ENCODE measurements around the gene GLRB.
"Not testable (repeated sequence)": the region's sequence is repeated elsewhere in the genome, so short reads cannot be mapped to it uniquely, and the experiment has no call there.

The GLRB gene

DNA sequence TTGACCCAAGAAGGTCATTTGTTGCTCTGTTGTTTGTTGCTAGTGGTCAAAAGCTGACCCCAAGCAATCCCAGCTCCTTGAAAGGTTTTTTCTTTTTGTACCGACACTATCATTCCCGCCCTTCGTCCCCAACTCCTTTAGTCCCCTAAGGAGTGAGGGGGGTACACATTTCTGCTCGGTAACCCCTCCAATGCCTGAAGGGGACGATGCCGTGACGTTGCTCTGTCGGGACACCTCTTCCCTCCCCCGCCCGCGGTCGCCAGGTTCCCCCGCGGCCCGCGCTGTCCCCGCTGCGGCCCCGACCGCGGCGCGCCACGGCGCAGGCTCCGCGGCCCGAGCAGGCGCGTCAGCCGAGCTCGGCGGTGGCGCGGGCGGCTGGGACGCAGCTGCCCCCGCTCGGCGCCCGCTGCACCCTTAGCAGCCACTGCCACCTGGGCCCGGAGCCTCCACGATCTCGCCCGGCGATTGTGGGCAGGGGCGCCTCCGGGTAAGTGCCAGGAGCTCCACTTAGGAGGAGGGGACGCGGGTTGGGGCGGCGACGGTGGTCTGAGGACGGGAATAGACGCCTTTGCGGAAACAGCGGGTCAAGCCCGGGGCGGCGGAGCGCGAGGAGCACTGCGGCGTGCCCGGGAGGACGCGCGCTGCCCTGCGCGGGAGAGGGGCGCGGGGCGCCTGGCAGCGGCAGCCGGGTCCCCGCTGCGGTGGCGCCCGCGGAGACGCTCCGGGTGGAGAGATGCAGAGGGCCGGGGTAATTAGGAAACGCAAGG is at the start of gene GLRB:
Gene GLRB, plus strand, starts transcription at position 340 of the 767 bp plus-strand sequence. CDS start 1,875 bp downstream, outside the sequence.
- DNase-seq: peak; percentile 35

DNA sequence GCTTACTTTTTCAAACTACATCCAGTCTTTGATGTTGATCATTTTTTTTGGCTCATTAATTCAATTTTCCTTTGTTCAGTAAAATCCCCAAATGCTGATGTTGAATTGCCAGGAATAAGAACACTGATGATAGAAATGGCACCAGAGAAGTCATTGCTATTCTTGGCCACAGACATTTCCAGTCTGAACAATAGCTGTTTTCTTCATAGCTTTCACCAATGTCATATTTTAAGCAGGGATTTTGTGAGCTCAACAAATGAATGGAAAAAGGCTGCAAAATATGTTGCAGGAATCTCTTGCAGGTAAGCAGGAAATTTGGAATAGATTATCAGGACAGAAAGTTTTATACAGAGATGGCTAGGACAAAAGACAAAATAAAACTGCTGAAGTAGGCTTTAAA is 40.5 kb upstream of the GLRB start:
- no peak for DNase-seq

DNA sequence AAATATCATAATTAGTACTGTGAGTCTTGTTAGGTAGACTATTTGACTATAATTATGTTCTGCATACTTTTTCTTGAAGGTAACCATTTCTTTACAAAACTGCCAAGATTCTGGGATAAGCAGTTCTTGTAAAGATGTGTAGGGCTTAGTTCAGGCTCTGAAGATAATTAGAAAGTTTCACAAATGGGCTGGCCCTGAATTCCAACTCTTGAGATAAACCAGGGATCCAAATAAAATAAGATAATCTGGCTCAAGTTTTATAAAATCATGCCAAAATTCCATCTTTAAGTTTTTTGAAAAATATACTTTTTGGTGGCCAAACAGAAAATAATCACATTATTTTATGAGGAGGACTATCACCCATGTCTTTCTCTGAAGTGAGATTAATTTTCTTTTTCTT is 35.5 kb upstream of the GLRB start:
- no peak for DNase-seq

DNA sequence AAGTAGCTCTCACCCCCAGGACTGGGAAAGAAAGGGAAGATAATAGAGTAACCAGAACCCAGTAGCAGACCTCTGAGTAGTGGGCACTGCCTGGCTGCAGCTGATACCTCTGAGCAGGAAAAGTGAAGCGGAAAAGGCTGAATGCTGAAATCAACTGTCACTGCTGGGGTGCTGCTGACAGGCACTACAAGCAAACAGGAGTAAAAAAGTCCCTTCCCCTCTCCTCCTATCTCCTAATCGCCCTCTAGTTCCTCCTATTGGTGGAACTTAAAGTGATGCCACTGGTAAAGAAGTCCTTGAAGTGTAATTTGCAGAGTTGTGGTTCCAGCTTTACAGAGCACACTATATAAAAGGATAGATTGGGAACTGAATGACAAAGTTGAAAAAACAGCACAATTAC is 32.8 kb upstream of the GLRB start:
- DNase-seq: peak; percentile 77

DNA sequence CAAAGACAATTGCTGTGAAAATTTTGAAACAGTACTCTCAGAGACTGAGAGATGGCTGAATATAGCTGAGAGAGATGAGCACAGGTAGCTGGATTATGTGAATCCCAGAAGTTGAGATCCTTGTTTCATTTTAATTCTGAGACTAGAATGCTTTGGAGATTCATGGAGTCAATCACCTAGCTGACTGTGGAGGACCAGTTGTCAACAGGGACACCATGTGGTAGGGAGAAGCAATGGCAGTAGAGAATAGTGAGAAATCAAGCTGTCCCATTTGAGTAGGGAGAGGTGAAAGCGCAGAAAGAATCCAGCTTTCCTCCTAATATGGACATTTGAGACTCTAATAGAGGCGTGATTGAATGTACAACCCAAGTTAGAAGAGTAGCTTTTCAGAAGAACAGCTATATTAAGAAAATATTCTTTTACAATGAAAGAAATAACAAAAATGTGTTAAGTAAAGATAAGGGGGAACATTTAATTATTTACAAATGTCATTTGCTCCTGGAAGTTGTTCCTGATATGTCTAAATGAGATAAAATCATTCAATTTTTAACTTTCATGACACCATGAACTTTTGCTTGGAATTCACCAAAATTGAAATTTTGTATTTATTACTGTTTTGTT is 30.3 kb upstream of the GLRB start:
- peak; percentile 83 for DNase-seq

DNA sequence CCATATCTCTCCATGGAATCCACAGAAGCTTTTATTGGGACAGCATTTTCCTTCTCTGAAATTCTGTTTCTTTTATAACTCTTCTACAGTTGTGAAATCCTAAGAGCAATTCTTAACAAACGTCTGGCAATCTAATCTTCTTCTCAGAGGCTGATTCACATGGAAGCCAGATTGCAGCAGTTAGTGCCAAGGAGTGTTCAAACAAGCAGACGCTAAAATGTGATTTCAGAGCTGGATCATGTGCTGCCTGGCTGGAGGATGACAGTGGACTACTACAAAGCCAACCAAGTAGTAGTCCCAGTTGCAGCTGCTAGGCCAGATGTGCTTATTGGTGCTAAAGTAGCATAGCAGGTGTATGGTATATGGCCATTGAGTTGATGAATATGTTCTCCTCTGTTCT is 27.7 kb upstream of the GLRB start:
- DNase-seq: no peak

DNA sequence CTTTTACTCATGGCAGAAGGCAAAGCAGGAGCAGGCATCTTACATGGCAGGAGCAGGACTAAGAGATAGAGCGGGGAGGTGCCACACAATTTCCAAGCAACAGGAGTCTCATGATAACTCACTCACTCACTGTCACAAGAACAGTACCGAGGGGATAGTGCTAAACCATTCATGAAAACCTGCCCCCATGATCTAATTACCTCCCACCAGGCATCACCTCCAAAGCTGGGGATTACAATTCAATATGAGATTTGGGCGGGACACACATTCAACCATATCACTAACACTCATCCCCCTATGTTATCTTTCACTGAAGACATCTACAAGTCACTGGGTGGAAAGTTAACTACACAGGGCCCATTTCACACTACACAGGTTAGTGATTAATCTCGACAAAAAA is 25.4 kb upstream of the GLRB start:
- no peak for DNase-seq

DNA sequence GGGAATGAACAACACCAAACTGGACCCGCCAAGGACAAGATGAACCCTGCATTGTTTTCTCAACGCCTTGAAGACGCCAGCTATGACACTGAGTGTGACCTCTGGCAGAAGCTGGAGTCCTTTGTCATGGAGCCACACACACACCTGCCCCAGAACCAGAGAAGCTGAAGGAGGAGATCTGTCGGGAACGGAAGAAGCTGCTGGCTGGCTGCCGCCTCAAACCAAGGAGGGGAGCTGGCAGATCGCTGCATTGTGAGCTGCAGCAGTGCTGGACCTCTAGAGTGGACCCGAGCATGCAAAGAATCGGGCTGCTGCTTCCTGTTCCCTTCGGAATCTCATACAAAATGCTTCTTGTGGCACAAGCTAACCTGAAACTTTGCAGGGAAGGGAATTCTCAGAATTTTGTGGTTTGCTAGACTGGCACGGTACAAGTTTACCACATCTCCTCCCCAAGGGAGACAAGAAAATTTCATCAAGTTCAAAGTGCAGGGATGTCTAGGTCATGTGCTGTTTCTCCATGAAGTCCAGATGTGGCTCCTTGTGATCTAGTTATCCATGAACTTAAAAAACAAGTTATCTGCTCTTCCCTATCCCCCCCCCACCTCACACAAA is 23.4 kb upstream of the GLRB start:
- DNase-seq: no peak

DNA sequence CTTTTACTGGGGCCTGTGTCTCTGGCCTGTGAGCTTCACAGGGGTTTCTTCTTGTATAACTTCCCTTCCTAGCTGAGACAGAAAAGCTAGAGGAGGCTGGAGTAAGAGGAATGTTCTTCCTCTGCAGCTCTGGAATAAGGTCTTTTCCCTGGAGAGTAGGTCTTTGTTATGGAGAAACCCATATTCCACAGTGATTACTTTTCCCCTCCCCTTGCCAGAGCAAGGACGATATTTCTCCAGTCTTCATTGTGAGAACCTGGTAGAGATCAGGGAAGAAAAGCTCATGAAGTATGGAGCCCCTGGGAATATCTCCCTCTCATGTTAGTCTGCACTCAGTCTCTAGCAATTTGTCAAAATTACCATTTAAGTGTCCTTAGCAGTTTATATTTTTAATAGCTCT is 18.7 kb upstream of the GLRB start:
- DNase-seq: no peak

DNA sequence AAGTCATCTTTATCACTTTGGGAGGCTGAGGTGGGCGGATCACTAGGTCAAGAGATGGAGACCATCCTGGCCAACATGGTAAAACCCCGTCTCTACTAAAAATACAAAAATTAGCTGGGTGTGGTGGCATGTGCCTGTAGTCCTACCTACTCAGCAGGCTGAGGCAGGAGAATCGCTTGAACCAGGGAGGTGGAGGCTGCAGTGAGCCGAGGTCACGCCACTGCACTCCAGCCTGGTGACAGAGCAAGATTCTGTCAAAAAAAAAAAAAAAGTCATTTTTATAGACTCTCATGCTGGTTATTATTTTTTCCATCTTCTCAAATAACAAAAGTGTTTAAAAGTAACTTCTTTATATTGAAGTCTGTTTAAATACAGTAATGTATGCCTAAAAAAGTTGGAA is 17.1 kb upstream of the GLRB start:
- not testable (repeated sequence) for DNase-seq

DNA sequence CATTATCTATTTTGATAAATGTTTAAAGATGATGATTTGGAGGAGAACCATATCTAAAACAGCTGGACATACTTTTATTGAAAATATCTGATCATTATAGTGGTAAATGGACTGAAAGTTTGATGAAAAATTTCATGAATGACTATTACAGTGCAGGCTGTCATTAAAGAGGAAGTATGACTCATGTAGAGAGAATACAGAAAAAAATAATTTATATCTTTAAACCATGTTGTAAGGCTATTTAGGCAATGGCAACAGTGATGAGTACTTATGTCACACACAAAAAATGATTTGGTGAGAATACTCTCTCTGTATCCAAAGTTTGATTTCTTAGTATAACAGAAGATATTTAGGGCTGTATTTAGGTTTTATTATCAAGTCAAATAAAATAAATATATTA is 3.9 kb upstream of the GLRB start:
- DNase-seq: peak; percentile 5

DNA sequence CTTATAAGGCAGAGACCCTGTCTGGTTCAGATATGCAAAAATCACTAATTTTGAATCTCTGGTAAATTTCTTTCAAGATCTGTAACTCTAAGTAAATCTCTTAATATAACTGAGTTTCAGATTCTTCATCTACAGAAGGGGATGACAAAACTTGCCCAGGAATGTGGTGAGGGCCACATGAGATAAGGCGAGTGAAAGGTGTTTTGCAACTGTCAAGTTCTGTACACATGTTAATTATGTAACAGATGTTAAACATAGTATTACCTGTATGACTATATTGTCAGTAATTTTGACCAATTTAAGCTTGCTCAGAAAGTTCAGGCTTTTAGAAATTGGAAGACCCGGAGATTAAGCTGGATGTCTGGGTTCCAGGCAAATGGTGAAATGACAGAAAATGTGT is 549 bp upstream of the GLRB start:
- peak; percentile 10 for DNase-seq

DNA sequence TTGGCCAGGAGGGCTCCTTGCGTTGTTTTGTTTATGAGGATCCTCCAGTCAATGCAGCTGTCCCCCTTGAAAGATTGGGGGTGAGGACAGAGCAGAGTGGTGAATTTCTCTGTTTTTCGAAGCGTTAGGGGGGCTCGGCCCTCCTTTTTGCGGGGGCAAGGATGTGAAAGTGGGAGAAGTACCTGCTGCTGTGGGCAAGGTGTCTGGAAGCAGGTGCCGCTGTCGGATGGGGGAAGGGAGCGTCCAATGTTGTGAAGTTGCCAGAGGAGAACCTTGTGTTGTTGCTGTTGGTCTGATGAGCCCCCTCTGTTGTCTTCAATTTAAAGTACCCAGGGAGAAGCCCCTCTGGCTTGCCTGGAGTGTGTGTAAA is 613 bp downstream of the GLRB start:
- DNase-seq: no peak

DNA sequence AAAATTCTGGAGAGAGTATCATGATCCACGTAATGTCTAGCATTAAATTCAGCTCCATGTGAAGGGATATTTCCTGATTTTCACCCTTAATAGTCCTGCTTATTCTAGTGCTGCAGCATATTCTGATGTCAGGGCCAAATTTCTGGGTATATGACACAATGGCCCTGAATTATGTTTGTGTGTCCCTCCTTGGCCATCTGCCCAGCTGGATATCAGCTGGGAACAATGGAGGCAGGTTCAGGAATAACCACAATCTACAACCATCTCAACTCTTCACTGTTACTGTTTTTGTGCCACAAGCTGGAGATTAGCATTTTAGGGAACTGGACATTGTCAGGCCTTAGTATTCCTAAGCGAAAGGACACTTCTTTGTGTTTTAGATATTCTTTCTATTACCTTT is 3.5 kb downstream of the GLRB start:
- DNase-seq: no peak

DNA sequence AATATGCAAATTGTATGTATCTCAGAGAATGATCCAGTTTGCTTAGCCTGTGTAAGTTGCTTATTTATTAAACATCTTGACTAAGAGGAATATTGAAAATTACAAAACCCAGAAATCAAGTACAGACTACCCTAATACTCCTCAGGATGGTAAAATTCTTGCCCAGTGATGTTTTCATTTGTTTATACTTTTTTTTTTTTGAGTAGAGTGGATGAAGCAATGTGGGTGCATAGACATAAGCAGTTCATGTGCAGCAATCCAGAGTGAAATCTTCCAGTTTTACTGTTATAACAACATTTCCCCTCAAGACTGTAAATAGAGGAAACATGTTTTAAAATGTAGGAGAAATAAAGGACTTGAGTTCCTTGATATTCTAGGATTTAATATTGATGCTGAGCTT is 4.7 kb downstream of the GLRB start:
- no peak for DNase-seq

DNA sequence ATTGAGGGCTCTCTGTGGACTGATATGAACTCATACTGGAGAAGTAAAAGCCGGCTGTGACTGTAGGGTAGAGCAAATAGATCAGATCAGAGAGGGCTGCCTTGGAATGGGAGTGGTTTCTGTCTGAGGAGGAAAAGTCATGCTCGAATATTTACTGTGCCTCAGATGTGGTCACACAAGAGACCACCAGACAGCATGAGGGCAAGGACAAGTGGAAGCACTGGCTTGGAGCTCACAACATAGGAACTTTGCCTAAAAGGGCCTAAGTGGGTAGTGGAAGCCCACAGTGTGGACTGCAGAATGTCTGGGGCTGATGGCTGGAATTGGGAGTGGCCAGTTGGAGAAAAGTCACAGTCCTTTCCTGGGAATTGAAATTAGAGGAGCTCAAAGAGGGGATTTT is 19.8 kb downstream of the GLRB start:
- no peak for DNase-seq

DNA sequence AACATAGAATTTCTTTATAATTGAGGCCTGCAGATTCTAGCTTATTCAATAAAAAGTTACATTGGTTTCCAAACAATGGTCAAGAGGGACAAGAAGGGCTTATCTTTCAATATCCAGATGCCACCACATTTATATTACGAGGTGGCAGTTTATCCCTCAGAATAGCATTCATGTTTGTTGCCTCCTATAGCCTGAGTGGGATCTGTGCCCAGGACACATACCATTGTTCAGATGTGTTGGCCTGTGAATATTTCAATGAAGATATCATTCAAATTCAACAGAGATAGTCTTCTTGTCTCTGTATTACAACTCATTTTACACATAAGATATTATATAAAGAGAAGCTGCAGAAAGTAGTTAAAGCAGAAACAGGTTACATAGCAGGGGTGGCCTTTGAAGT is 20.5 kb downstream of the GLRB start:
- DNase-seq: no peak

DNA sequence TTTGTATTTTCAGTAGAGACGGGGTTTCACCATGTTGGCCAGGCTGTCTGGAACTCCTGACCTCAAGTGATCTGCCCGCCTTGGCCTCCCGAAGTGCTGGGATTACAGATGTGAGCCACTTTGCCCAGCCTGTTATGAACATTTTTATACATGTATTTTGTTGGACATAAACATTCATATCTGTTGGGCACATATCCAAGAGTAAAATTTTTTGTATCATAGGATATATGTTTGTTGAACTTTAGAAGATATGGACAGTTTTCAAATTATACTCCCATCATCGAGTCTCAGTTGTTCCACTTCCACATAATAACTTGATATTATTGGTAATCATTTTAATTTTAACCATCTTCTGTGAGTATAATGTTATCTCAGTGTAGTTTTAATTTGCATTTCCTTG is 23.6 kb downstream of the GLRB start:
- DNase-seq: no peak

DNA sequence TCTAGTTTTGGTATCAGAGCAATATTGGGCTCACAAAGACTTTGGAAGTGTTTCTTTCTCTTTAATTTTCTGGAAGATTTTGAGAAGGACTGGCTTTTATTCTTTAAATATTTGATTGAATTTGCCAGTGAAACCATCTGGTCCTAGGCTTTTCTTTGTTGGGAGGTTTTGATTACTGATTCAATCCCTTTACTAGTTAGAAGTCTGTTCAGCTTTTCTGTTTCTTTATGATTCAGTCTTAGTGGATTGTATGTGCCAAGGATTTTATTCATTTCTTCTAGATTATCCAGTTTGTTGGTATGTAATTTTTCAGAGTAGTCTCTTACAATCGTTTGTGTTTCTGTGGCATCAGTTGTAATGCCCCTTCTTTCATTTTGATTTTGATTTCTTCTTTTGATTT is 28.6 kb downstream of the GLRB start:
- no peak for DNase-seq

DNA sequence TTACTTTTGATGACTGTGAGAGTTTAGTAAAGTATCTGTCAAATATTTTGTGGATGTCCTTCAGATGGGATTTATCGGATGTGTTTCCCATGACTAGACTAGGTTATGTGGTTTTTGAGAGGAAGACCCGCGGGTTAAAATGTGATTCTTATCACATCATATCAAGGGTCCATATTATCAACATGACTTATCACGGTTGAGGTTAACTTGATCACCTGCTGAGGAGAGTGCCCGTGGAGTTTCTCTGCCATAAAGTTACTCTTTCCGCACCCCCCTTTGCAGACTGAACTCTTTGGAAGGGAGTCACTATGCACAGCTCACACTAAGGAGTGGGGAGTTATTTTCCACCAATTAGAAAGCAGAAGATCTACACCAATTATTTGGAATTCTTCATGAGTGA is 38.7 kb downstream of the GLRB start:
- no peak for DNase-seq

DNA sequence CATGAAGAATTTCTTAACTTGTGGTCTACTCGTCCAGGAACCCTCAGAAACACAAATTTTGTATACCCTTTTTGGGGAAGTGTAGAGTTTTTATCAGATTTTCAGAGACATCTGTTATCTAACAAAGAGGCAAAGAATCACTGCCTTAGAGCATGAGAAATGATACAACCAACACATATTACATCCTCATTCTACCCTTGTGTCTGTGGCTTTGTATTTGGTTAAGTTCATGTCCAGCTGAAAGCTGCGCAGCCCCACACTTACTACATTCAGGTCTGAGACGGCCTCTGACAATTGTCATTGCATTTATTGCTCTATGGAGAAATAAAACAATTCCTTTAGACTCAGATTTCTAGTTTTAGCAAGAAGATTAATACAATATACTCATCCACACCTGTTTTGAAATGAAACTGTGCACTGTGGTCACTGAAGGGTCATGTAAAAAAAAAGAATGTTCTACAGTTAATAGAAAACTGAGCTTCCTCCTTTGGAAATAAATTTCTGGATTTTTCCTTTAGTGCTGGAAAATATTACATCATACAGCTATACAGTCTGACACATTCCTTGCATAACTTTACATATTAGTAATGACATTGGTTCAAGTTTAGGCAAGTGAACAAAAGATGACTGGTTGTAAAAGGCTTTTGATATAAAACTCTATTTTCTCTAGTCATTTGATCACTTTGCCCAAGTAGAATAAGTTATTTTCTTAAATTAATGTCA is 39.8 kb downstream of the GLRB start:
- DNase-seq: peak; percentile 13

DNA sequence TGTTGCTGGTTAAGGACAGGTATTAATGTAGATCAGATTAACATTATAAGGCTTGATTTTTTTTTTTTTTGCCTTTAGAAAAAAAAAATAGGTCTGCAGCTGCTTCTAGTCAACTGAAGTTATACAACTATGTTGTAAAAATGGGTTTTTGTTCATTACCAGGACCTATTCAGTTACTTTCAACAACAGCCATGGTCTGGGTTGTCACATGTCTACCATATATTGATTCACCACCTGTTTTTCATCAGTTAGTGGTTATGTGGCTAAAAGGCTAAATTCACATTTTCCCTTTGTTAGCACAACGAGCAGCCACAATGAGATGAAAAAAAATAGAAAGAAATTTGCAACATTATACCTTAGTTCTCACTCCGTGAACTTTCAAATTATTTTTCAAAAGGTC is 45.5 kb downstream of the GLRB start:
- no peak for DNase-seq

DNA sequence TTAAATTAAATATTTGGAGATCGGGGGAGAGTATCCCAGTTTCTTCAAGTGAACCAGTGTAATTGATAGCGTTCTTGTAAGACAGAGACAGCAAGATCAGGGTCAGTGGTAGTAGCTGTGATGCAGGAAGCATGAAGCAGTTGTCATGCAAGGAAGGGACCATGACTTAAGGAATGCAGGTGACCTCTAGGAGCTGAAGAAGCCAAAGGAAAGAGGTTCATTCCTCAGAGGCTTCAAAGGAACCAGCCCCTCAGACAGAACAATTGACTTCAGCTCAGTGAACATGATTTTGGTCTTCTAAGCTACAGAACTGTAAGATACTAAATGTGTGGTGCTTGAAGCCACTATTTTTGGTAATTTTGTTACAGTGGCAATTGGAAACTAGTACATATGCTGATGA is 51.6 kb downstream of the GLRB start:
- no peak for DNase-seq

DNA sequence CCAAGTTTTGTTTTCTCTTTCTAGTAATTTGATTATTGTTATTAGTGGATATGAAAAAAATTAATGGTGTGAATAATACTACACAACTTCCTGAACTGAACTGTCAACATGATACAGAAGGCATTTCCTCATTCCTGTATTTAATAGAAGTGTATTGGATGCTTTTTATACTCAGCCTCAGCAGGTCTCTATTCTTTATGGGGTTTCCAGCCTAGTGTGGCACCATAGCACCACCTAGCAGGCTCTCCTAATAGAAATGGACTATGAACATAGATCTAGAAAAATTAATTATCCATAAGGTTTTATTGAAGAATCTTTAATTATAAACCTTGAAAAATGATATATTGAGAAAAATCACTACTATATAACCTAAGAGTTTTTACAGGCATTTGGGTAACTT is 52.4 kb downstream of the GLRB start:
- peak; percentile 35 for DNase-seq
